Stimulated activated CD8-positive, alpha-beta memory T cell treated with anti-CD3 and anti-CD28 coated beads, Interleukin-4, amount 100 ng/mL, for 24 hours (primary cell): ENCODE measurements around the gene GPX4.

Source experiments
- DNase-seq: peaks from one replicate; pipeline ENCODE4 v3.0.0-alpha.2; 2020; ENCODE audit warnings: low read depth

Gene GPX4

DNA sequence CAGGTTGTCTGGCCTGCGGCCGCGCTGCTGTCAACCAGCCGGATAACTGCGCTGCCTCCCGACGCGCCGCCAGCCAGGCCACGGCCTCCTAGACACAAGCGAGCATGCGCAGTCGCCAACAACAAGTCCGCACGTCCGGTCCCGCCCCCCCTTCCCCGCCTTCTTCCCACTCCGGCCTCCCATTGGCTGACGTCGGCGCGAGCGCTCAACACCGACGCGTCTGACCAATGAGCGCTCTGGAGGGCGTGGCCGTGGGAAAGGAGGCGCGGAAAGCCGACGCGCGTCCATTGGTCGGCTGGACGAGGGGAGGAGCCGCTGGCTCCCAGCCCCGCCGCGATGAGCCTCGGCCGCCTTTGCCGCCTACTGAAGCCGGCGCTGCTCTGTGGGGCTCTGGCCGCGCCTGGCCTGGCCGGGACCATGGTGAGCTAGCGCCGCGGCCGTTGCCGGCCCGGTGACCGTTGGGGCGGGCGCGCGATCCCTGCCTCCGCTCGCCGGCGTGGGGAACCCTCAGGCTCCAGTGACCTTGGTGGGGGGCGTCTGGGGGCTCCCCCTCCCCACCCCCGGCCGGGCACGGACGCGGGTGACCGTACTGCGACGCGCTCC, at the start of gene GPX4:
Gene GPX4 (plus strand): TSS at position 287 of the 603 bp plus-strand sequence. CDS start 50 bp downstream, at position 337.
- DNase-seq = peak; percentile 97

DNA sequence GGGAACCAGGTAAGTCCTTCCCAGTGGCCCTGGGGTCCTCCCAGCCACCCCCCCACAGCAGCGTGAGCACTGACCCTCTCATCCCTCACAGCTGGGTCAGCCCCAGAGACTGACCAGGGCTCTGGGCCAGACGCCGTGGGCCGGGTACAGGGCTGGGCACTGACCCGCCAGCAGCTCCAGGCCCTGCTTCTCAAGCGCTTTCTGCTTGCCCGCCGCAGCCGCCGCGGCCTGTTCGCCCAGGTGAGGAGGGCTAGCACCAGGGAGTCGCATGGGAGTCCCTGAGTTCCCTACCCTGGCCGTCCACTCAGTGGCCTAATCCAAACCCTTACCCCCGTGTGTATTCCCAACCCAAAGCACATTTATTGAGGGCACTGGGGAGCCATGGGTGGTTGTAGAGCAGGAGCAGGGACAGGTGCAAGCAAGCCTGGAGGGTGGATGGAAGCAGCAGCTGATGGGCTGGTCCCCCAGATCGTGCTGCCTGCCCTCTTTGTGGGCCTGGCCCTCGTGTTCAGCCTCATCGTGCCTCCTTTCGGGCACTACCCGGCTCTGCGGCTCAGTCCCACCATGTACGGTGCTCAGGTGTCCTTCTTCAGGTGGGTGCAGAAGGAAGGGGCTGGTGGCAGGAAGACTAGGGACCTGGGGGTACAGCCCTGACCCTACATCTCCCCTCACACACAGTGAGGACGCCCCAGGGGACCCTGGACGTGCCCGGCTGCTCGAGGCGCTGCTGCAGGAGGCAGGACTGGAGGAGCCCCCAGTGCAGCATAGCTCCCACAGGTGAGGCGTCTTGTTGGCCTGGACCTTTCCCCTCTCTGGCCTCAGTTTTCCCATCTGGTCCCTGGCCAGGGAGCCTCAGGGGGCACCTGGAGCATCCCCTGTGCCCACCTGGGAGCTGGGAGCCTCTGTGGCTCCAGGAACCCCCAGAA, 49.4 kb upstream of the GPX4 start:
- no peak for DNase-seq

GRCh38 chr19:1055028-1055425, 48.8 kb upstream of the GPX4 start:
- DNase-seq = no peak

DNA sequence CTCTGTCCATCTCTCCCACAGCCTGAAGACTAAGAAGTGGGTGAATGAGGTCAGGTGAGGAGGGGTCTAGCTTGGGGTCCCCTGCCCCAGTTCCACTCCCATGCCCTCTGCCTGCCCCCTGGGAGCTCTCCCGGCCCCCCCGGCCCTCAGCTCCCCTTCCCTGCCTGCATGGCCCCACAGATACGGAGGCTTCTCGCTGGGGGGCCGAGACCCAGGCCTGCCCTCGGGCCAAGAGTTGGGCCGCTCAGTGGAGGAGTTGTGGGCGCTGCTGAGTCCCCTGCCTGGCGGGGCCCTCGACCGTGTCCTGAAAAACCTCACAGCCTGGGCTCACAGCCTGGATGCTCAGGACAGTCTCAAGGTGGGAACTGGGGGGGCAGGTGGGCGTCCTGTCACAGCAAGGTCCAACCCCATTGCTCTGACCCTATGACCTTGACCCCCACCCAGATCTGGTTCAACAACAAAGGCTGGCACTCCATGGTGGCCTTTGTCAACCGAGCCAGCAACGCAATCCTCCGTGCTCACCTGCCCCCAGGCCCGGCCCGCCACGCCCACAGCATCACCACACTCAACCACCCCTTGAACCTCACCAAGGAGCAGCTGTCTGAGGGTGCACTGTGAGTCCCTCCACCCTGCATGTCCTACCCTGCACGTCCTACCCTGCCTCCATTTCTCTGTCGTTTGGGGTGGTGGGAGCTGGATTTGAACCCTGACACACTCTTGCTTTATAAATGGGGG, 47.7 kb upstream of the GPX4 start:
- no peak for DNase-seq

- no peak for DNase-seq
Observed at GRCh38 chr19:1057176-1057855, 46.5 kb upstream of the GPX4 start.

DNA sequence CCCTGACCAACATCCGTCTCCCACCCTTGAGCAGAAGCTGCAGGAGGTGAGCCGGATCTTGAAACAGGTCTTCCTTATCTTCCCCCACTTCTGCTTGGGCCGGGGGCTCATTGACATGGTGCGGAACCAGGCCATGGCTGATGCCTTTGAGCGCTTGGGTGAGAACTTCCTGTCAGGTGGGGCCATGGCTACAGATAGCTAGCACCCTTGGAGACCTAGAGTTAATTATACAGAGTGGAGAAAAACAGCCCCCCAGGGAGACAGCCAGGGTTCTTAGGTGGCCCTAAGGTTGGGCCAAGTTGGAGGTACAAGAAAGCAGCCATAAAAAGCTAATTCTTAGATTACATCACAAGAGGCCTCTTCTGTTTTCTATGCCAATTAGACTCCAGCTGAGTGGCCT, 45.7 kb upstream of the GPX4 start:
- DNase-seq = no peak

GRCh38 chr19:1060689-1061088, 43.1 kb upstream of the GPX4 start:
- no peak for DNase-seq

GRCh38 chr19:1061987-1062386, 41.8 kb upstream of the GPX4 start:
- DNase-seq = no peak

GRCh38 chr19:1062387-1063029, 41.3 kb upstream of the GPX4 start:
- no peak for DNase-seq

DNA sequence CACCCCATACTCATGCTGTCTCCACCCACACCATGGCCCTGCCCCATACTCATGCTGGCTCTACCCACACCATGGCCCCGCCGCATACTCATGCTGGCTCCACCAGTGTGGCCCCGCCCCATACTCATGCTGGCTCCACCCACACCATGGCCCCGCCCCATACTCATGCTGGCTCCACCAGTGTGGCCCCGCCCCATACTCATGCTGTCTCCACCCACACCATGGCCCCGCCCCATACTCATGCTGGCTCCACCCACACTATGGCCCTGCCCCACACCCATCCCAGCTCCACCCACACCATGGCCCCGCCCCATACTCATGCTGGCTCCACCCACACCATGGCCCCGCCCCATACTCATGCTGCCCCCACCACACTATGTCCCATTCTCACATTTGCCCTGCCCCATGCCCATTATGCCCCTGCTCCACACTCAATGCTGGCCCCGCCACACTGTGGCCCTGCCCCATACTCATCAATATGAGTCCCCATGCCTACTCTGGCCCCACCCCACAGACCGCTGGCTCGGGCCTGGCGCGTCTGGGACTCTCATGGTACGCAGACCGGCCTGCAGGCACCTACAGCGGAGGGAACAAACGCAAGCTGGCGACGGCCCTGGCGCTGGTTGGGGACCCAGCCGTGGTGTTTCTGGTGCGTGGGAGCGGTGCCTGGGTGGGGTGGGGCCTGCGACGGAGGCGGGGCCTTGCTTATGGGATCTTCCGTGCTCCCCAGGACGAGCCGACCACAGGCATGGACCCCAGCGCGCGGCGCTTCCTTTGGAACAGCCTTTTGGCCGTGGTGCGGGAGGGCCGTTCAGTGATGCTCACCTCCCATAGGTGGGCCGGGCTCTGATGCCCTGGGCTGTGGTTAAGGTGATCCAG, 40.5 kb upstream of the GPX4 start:
- no peak for DNase-seq

- DNase-seq = no peak
Observed at GRCh38 chr19:1063909-1064660, 39.7 kb upstream of the GPX4 start.

DNA sequence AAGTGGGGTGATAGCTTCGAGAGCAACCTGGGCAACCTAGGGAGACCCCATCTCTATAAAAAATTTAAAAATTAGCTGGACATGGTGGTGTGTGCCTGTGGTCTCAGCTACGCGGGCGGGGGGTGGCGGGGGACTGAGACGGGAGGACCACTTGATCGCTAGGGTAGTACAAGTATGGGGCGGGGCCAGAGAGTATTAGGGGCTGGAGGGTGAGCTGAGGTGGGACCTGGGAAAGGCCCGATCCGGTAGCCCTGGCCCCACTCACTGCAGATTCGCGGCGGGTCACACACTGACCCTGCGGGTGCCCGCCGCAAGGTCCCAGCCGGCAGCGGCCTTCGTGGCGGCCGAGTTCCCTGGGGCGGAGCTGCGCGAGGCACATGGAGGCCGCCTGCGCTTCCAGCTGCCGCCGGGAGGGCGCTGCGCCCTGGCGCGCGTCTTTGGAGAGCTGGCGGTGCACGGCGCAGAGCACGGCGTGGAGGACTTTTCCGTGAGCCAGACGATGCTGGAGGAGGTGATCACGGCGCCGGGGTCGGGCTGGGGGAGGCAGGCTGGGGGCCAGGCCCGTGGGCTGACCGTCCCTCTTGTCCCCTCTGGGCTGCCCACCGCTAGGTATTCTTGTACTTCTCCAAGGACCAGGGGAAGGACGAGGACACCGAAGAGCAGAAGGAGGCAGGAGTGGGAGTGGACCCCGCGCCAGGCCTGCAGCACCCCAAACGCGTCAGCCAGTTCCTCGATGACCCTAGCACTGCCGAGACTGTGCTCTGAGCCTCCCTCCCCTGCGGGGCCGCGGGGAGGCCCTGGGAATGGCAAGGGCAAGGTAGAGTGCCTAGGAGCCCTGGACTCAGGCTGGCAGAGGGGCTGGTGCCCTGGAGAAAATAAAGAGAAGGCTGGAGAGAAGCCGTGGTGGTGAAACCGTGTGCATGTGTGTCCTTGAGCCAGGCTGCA, 38.9 kb upstream of the GPX4 start:
- no peak for DNase-seq

- DNase-seq = no peak
Observed at GRCh38 chr19:1065606-1066109, 38.1 kb upstream of the GPX4 start.

GRCh38 chr19:1066251-1066747, 37.5 kb upstream of the GPX4 start:
- no peak for DNase-seq

- peak; percentile 79 for DNase-seq
Observed at GRCh38 chr19:1066748-1067340, 37.0 kb upstream of the GPX4 start, which contains the start of gene ARHGAP45. Gene ARHGAP45, plus strand, starts transcription at chr19:1067167. Its CDS starts 239 bp downstream, at chr19:1067406.

- no peak for DNase-seq
Observed at GRCh38 chr19:1067341-1067957, 36.3 kb upstream of the GPX4 start.
